HG02642 (cell line): ENCODE results near the gene DHDH.
"Not testable (repeated sequence)": the region's sequence is repeated elsewhere in the genome, so short reads cannot be mapped to it uniquely, and the experiment has no call there.

Source experiments
- ATAC-seq: cut with Tn5 transposase; IDR thresholded peaks from one replicate; pipeline ENCODE4 v1.9.1; 2021; ENCODE audit warnings: mild to moderate bottlenecking; ENCODE audit not compliant: unreplicated experiment, poor library complexity

DHDH gene

GRCh38 chr19:48914181-48914580 lies 19.3 kb upstream of the DHDH start:
- ATAC-seq = no peak

DNA sequence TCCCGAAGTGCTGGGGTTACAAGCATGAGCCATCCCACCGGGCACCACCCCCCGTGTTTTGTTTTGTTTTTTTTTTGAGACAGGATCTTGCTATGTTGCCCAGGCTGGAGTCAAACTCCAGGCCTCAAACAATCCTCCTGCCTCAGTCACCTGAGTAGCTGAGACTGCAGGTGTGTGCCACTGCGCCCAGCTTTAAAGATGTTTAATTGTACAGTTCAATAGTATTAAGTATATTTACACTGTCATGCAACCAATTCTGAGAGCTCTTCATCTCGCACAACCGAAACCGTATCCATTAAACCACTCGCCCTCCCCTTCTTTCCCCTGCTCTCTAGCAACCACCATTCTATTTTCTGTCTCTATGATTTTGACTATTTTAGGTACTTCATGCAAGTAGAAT lies 17.7 kb upstream of the DHDH start:
- no peak for ATAC-seq

- ATAC-seq = no peak
Measured at GRCh38 chr19:48918071-48918470, 15.4 kb upstream of the DHDH start.

DNA sequence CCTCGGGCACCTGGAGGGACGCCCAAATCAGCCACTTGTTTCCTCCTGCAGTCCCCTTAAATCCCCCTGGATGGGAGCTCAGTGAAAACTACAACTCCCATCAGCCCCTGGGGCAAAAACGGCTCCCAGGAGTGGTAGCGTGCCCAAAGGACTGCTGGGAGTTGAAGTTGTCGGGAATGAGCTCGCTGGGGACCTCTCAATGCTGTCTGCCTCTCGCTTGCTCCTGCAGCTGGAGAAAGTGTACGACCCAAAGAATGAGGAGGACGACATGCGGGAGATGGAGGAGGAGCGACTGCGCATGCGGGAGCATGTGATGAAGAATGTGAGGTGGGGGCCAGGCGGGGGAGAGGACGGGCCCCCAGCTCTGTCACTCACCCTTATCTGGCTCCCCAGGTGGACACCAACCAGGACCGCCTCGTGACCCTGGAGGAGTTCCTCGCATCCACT lies 14.7 kb upstream of the DHDH start:
- ATAC-seq = no peak

DNA sequence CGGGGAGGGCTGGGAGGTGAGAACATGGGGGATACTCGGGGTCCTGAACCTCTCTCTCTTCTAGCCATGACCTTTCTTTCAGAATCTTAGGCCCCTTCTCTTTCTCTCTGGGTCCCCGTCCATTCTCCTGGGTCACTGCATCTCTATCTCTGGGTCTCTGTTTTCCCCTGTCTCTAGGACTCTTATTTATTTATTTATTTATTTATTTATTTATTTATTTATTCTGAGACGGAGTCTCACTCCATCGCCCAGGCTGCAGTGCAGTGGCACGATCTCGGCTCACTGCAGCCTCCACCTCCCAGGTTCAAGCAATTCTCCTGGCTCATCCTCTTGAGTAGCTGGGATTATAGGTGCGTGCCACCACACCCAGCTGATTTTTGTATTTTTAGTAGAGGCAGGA lies 14.2 kb upstream of the DHDH start:
- not testable (repeated sequence) for ATAC-seq

GRCh38 chr19:48920949-48921348 lies 12.6 kb upstream of the DHDH start:
- ATAC-seq = no peak

DNA sequence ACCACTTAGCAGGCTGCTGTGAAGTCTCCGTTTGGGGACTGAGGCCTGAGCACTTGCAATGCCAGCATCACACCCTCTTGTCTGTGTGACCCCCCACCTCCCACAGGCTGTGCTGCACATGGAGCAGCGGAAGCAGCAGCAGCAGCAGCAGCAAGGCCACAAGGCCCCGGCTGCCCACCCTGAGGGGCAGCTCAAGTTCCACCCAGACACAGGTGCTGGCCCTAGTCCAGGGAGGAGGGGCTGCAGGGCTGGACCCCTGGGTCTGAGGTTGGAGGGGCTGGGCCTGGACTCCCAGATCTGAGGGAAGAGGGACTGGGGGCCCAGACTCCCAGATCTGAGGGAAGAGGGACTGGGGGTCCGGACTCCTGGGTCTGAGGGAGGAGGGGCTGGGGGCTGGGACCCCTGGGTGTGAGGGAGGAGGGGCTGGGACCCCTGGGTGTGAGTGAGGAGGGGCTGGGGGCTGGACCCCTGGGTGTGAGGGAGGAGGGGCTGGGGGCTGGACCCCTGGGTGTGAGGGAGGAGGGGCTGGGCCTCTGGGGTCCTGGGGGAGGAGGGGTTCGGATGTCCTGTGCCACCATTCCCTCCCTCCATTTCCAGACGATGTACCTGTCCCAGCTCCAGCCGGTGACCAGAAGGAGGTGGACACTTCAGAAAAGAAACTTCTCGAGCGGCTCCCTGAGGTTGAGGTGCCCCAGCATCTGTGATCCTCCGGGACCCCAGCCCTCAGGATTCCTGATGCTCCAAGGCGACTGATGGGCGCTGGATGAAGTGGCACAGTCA lies 11.6 kb upstream of the DHDH start:
- no peak for ATAC-seq

- ATAC-seq = no peak
Measured at GRCh38 chr19:48922548-48923490, 10.7 kb upstream of the DHDH start.

DNA sequence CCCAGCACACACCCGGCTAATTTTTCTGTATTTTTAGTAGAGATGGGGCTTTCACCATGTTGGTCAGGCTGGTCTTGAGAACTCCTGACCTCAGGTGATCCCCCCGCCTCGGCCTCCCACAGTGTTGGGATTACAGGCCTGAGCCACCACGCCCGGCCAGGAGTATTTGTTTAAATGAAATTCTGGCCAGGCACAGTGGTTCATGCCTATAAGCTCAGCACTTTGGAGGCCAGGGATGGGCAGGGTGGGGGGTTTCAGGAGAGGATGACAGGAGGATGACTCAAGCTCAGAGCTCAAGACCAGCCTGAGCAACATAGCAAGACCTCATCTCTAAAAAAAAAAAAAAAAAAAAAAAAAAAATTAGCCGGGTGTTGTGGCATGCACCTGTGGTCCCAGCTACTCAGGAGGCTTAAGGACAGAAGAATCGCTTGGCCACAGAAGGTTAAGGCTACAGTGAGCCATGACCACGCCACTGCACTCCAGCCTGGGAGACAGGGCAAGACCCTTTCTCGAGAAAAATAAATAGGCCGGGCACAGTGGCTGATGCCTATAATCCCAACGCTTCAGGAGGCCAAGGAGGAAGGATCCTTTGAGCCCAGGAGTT lies 8.2 kb upstream of the DHDH start:
- no peak for ATAC-seq

DNA sequence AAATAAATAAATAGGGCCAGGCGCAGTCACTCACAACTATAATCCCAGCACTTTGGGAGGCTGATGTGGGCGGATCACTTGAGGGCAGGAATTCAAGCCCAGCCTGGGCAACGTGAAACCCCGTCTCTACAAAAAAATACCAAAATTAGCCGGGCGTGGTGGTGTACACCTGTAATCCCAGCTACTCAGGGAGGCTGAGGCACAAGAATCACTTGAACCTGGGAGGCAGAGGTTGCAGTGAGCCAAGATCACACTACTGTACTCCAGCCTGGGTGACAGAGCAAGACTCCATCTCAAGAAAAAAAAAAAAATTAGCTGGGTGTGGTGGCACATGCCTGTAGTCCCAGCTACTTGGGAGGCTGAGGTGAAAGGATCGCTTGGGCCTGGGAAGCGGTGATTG lies 7.6 kb upstream of the DHDH start:
- ATAC-seq = not testable (repeated sequence)

DNA sequence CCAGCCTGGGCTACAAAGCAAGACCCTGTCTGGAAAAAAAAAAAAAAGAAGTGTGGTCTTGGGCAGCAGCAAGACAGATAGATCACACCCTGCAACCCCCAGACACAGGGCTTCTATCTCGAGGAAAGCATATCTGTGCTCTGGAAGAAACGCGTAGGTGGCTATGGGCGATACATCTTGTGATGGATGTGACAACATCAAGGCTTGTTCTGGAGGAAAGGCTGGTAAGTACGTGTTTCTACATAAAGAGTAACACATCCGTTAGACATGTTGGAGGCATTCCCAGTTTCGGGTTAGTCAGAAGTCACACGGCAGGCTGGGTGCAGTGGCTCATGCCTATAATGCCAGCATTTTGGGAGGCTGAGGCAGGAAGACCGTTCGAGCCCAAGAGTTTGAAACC lies 6.6 kb upstream of the DHDH start:
- no peak for ATAC-seq

DNA sequence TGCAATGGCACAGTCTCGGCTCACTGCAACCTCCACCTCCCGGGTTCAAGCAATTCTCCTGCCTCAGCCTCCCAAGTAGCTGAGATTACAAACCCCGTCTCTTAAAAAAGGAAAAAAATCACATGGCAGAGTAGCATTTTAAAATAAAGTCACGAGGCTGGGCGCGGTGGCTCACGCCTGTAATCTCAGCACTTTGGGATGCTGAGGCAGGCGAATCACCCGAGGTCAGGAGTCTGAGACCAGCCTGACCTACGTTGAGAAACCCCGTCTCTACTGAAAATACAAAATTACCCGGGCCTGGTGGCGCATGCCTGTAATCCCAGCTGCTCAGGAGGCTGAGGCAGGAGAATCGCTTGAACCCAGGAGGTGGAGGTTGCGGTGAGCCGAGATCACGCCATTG lies 5.8 kb upstream of the DHDH start:
- not testable (repeated sequence) for ATAC-seq

- ATAC-seq = no peak
Measured at GRCh38 chr19:48928164-48929025, 5.1 kb upstream of the DHDH start.

- ATAC-seq = no peak
Measured at GRCh38 chr19:48934837-48935236, 1.3 kb downstream of the DHDH start.

- ATAC-seq = no peak
Measured at GRCh38 chr19:48935864-48936263, 2.4 kb downstream of the DHDH start.

- ATAC-seq = no peak
Measured at GRCh38 chr19:48938256-48938655, 4.8 kb downstream of the DHDH start.

GRCh38 chr19:48940902-48941301 lies 7.4 kb downstream of the DHDH start:
- ATAC-seq = no peak

DNA sequence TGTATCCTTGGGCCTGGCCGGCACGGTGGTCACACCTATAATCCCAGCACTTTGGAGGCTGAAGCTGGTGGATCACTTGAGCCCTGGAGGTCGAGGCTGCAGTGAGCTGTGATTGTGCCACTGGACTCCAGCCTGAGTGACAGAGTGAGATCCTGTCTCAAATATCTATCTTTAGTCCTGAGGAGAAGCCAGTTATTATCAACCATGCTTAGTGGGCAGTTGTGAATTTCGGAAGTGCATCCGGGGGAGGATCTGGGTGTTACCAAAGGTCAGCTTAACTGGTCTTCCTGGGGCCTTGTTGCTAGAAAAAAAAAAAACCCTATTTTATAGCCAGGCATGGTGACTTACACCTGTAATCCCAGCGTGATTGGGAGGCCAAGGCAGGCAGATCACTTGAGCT lies 9.6 kb downstream of the DHDH start:
- no peak for ATAC-seq

DNA sequence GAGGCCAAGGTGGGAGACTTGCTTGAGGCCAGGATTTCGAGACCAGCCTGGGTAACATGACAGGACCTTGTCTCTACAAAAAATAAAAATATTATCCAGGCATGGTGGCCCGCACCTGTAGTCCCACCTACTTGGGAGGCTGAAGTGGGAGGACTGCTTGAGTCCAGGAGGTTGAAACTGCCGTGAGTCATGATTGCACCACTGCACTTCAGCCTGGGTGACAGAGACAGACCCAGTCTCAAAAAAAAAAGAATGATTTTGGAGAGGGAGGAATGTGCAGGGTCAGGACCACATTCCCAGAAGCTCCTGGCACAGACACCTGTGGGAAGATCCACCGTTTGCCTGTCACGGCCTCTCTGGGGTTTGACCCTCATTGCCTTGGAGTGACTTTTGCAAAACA lies 11.9 kb downstream of the DHDH start:
- ATAC-seq = no peak

GRCh38 chr19:48945817-48946216 lies 12.3 kb downstream of the DHDH start:
- no peak for ATAC-seq
